Astrocyte (in vitro differentiated cells and primary cell): ENCODE results near the gene MICAL3. TPM values are rescaled to one million over a fixed set of nuclear protein-coding genes. Genes with fewer than 3 reads are reported as not detected.

ENCODE experiments used
- DNase-seq: peaks from one replicate; pipeline ENCODE4 v3.0.0-alpha.2; 2010; ENCODE audit warnings: low read depth
- FAIRE-seq: peaks from 2 replicates; lab custom pipeline; 2011; peaks lifted over from hg19 to GRCh38; lab: Jason Lieb, UNC
- H2AFZ ChIP-seq: 2 replicates; pipeline ENCODE4 v1.6.0; 2012; ENCODE audit warnings: low read depth, low read length, inconsistent platforms
- H3K27ac ChIP-seq: 2 replicates; pipeline ENCODE4 v1.5.1; 2011; ENCODE audit warnings: low read depth, low read length, inconsistent platforms
- H3K27me3 ChIP-seq: 2 replicates; pipeline ENCODE4 v1.6.0; 2011; ENCODE audit warnings: low read length, inconsistent platforms; ENCODE audit not compliant: insufficient read depth
- H3K36me3 ChIP-seq: 2 replicates; pipeline ENCODE4 v1.5.1; 2011; ENCODE audit warnings: low read length, inconsistent platforms; ENCODE audit not compliant: insufficient read depth
- H3K4me1 ChIP-seq: 2 replicates; pipeline ENCODE4 v1.5.1; 2011; ENCODE audit warnings: low read length, inconsistent platforms; ENCODE audit not compliant: insufficient read depth
- H3K4me2 ChIP-seq: 2 replicates; pipeline ENCODE4 v1.6.0; 2012; ENCODE audit warnings: low read length, inconsistent platforms
- H3K4me3 ChIP-seq: 2 replicates; pipeline ENCODE4 v1.5.1; 2011; ENCODE audit warnings: low read depth, mild to moderate bottlenecking, low read length, inconsistent platforms; ENCODE audit not compliant: insufficient read depth
- H3K79me2 ChIP-seq: 2 replicates; pipeline ENCODE4 v1.6.0; 2012; ENCODE audit warnings: mild to moderate bottlenecking, low read length, inconsistent platforms; ENCODE audit not compliant: insufficient read depth
- H3K9ac ChIP-seq: 2 replicates; pipeline ENCODE4 v1.6.0; 2012; ENCODE audit warnings: mild to moderate bottlenecking, low read length, inconsistent platforms
- H3K9me3 ChIP-seq: 2 replicates; pipeline ENCODE4 v1.5.1; 2012; ENCODE audit warnings: low read depth, mild to moderate bottlenecking, low read length, inconsistent platforms; ENCODE audit not compliant: insufficient read depth
- H4K20me1 ChIP-seq: 2 replicates; pipeline ENCODE4 v1.6.0; 2012; ENCODE audit warnings: low read length, inconsistent platforms; ENCODE audit not compliant: insufficient read depth
- H3K27ac Mint-ChIP-seq: one replicate; pipeline ENCODE4 v1.8.0; 2021; ENCODE audit warnings: mild to moderate bottlenecking, mixed read lengths; ENCODE audit not compliant: unreplicated experiment
- H3K27me3 Mint-ChIP-seq: one replicate; pipeline ENCODE4 v1.8.0; 2021; ENCODE audit warnings: low read depth, mixed read lengths; ENCODE audit not compliant: unreplicated experiment
- H3K36me3 Mint-ChIP-seq: one replicate; pipeline ENCODE4 v1.8.0; 2021; ENCODE audit warnings: low read depth, mixed read lengths; ENCODE audit not compliant: unreplicated experiment
- H3K4me1 Mint-ChIP-seq: one replicate; pipeline ENCODE4 v1.8.0; 2021; ENCODE audit warnings: low read depth, mixed read lengths; ENCODE audit not compliant: unreplicated experiment
- H3K4me3 Mint-ChIP-seq: one replicate; pipeline ENCODE4 v1.8.0; 2021; ENCODE audit warnings: mild to moderate bottlenecking, moderate library complexity, mixed read lengths; ENCODE audit not compliant: unreplicated experiment
- H3K9me3 Mint-ChIP-seq: one replicate; pipeline ENCODE4 v1.8.0; 2021; ENCODE audit warnings: mild to moderate bottlenecking, mixed read lengths; ENCODE audit not compliant: unreplicated experiment
- CTCF ChIP-seq: IDR thresholded peaks from 2 replicates; pipeline ENCODE4 v1.5.1; 2011; ENCODE audit warnings: low read depth, mild to moderate bottlenecking, inconsistent platforms, low read length, moderate library complexity; ENCODE audit not compliant: insufficient read depth
- EZH2 ChIP-seq: IDR thresholded peaks from 2 replicates; pipeline ENCODE4 v1.6.1; 2012; ENCODE audit warnings: mild to moderate bottlenecking, low read length, inconsistent platforms; ENCODE audit not compliant: insufficient read depth
- total RNA-seq: library from RNA; stranded (reverse); gene quantifications from 2 replicates; pipeline ENCODE4 v1.2.1, GENCODE V29; 2021

Gene MICAL3
- total RNA-seq, 1 donor from 2014 or later: 113 TPM

- no peaks in the 10 kb centered on the region for H3K9me3 Mint-ChIP-seq
- no peak overlapping the region for H3K4me2 ChIP-seq
- no peaks in the 10 kb centered on the region for H3K27me3 ChIP-seq
- DNase-seq (no peak), FAIRE-seq (no peak)
- no peaks in the 10 kb centered on the region for H3K9me3 ChIP-seq
- no peak overlapping the region for H3K27ac ChIP-seq
- H3K4me1 ChIP-seq: no peaks in the 10 kb centered on the region
- no peak for TF ChIP-seq EZH2
- no peak for TF ChIP-seq CTCF
- peaks cover 9% of the 10 kb centered on the region for H3K4me1 Mint-ChIP-seq
- H4K20me1 ChIP-seq: peaks cover 6% of the 10 kb centered on the region
- H3K4me3 Mint-ChIP-seq: no peak overlapping the region
- H2AFZ ChIP-seq: no peak overlapping the region
- H3K9ac ChIP-seq: no peak overlapping the region
- peaks cover 2% of the 10 kb centered on the region for H3K36me3 ChIP-seq
- peaks cover 10% of the 10 kb centered on the region for H3K36me3 Mint-ChIP-seq
- no peak overlapping the region for H3K27ac Mint-ChIP-seq
- H3K27me3 Mint-ChIP-seq: no peaks in the 10 kb centered on the region
- H3K79me2 ChIP-seq: no peaks in the 10 kb centered on the region
- H3K4me3 ChIP-seq: no peak overlapping the region
These were observed 198.3 kb downstream of the MICAL3 start for GRCh38 chr22:17825876-17826550.

GRCh38 chr22:17824457-17824856, 199.9 kb downstream of the MICAL3 start:
- Histone ChIP-seq H4K20me1 (peaks cover 2% of the 10 kb centered on the region), H3K9ac (no peak overlapping the region), H3K36me3 (peaks cover 2% of the 10 kb centered on the region), H3K9me3 (no peaks in the 10 kb centered on the region), H3K27me3 (no peaks in the 10 kb centered on the region), H2AFZ (no peak overlapping the region), H3K27ac (no peak overlapping the region), H3K4me1 (no peaks in the 10 kb centered on the region), H3K4me3 (no peak overlapping the region), H3K4me2 (no peak overlapping the region), H3K79me2 (no peaks in the 10 kb centered on the region)
- FAIRE-seq (no peak), DNase-seq (no peak)
- Mint-ChIP-seq H3K36me3 (peaks cover 11% of the 10 kb centered on the region), H3K27ac (no peak overlapping the region), H3K4me3 (no peak overlapping the region), H3K27me3 (no peaks in the 10 kb centered on the region), H3K9me3 (no peaks in the 10 kb centered on the region), H3K4me1 (peaks cover 2% of the 10 kb centered on the region)
- TF ChIP-seq EZH2 (no peak), CTCF (no peak)

GRCh38 chr22:17823964-17824363, 200.4 kb downstream of the MICAL3 start:
- no peaks in the 10 kb centered on the region for H3K9me3 Mint-ChIP-seq
- peaks cover 2% of the 10 kb centered on the region for H3K36me3 ChIP-seq
- no peak for FAIRE-seq

More at GRCh38 chr22:17823964-17824363, 200.4 kb downstream of the MICAL3 start:
- no peaks in the 10 kb centered on the region for H3K4me1 ChIP-seq
- Mint-ChIP-seq H3K36me3 (peaks cover 15% of the 10 kb centered on the region), H3K27me3 (no peaks in the 10 kb centered on the region), H3K27ac (no peak overlapping the region), H3K4me1 (peaks cover 2% of the 10 kb centered on the region), H3K4me3 (no peak overlapping the region)
- no peak overlapping the region for H2AFZ ChIP-seq
- no peak overlapping the region for H3K27ac ChIP-seq
- no peak overlapping the region for H3K4me3 ChIP-seq
- DNase-seq: no peak
- H3K9me3 ChIP-seq: no peaks in the 10 kb centered on the region
- no peaks in the 10 kb centered on the region for H4K20me1 ChIP-seq
- no peak overlapping the region for H3K4me2 ChIP-seq
- no peaks in the 10 kb centered on the region for H3K79me2 ChIP-seq
- H3K27me3 ChIP-seq: no peaks in the 10 kb centered on the region
- H3K9ac ChIP-seq: no peak overlapping the region
- no peak for TF ChIP-seq CTCF
- TF ChIP-seq EZH2: no peak
